MM.1S (cell line): ENCODE data around the gene PSMB2.
A peak's percentile ranks its signal among the peaks of the same experiment; 100 is the strongest.

Experiments
- CTCF ChIP-seq: fragments of 300-600 bp; sonication (generic); IDR thresholded peaks from 2 replicates; pipeline ENCODE4 v1.5.1; 2016; ENCODE audit warnings: antibody characterized with exemption, low read length, mixed read lengths
- EZH2 ChIP-seq: fragments of 300-600 bp; sonication (generic); optimal IDR thresholded peaks from 2 replicates; pipeline ENCODE3; 2017; ENCODE audit warnings: low read depth, mild to moderate bottlenecking, antibody characterized with exemption, low read length, mixed read lengths
- EZH2phosphoT487 ChIP-seq: fragments of 300-600 bp; sonication (generic); IDR thresholded peaks from 2 replicates; pipeline ENCODE4 v1.6.1; 2018; ENCODE audit warnings: antibody characterized with exemption, low read length

GRCh38 chr1:35568975-35569395 lies 72.3 kb downstream of the PSMB2 start:
- TF ChIP-seq EZH2phosphoT487 (no peak), CTCF (peak; percentile 82), EZH2 (no peak)
